ENCODE results near the gene LUZP2. TPM values are rescaled to one million over a fixed set of nuclear protein-coding genes. Genes with fewer than 3 reads are reported as not detected.
A peak's percentile ranks its signal among the peaks of the same experiment; 100 is the strongest.

The LUZP2 gene
- total RNA-seq, 1 donor from 2014 or later: 0.33 TPM

- Histone ChIP-seq H3K27me3 (ENCODE audit: control insufficient read depth, insufficient read depth, low read length) (no peaks in the 10 kb centered on the region), H3K36me3 (ENCODE audit: control insufficient read depth, insufficient read depth, low read length) (no peaks in the 10 kb centered on the region), H3K4me3 (ENCODE audit: low read depth, low read length) (no peak overlapping the region)
- TF ChIP-seq CTCF (IDR thresholded peaks at IDR 0.05; ENCODE audit: insufficient read depth, low read length, poor library complexity, severe bottlenecking): no peak
- no peak for DNase-seq (ENCODE audit: low read depth)
Observed at GRCh38 chr11:24567380-24567779, 70.5 kb downstream of the LUZP2 start.

- Histone ChIP-seq H3K36me3 (ENCODE audit: control insufficient read depth, insufficient read depth, low read length) (no peaks in the 10 kb centered on the region), H3K27me3 (ENCODE audit: control insufficient read depth, insufficient read depth, low read length) (no peaks in the 10 kb centered on the region), H3K4me3 (ENCODE audit: low read depth, low read length) (no peak overlapping the region)
- TF ChIP-seq CTCF (IDR thresholded peaks at IDR 0.05; ENCODE audit: insufficient read depth, low read length, poor library complexity, severe bottlenecking): no peak
- DNase-seq (ENCODE audit: low read depth): no peak
Observed at GRCh38 chr11:24572376-24572775, 75.5 kb downstream of the LUZP2 start.

GRCh38 chr11:24574461-24574860, 77.6 kb downstream of the LUZP2 start:
- Histone ChIP-seq H3K36me3 (ENCODE audit: control insufficient read depth, insufficient read depth, low read length) (no peaks in the 10 kb centered on the region), H3K4me3 (ENCODE audit: low read depth, low read length) (no peak overlapping the region), H3K27me3 (ENCODE audit: control insufficient read depth, insufficient read depth, low read length) (no peaks in the 10 kb centered on the region)
- no peak for DNase-seq (ENCODE audit: low read depth)
- TF ChIP-seq CTCF (IDR thresholded peaks at IDR 0.05; ENCODE audit: insufficient read depth, low read length, poor library complexity, severe bottlenecking): no peak

- H3K4me3 ChIP-seq (ENCODE audit: low read depth, low read length): no peak overlapping the region
- H3K27me3 ChIP-seq (ENCODE audit: control insufficient read depth, insufficient read depth, low read length): no peaks in the 10 kb centered on the region
- no peaks in the 10 kb centered on the region for H3K36me3 ChIP-seq (ENCODE audit: control insufficient read depth, insufficient read depth, low read length)
- no peak for DNase-seq (ENCODE audit: low read depth)
- no peak for TF ChIP-seq CTCF (IDR thresholded peaks at IDR 0.05; ENCODE audit: insufficient read depth, low read length, poor library complexity, severe bottlenecking)
Observed at GRCh38 chr11:24575392-24575791, 78.5 kb downstream of the LUZP2 start.

- no peaks in the 10 kb centered on the region for H3K27me3 ChIP-seq (ENCODE audit: control insufficient read depth, insufficient read depth, low read length)
- peak; percentile 32 for DNase-seq (ENCODE audit: low read depth)
- H3K4me3 ChIP-seq (ENCODE audit: low read depth, low read length): no peak overlapping the region
- TF ChIP-seq CTCF (IDR thresholded peaks at IDR 0.05; ENCODE audit: insufficient read depth, low read length, poor library complexity, severe bottlenecking): no peak
- H3K36me3 ChIP-seq (ENCODE audit: control insufficient read depth, insufficient read depth, low read length): no peaks in the 10 kb centered on the region
Observed at GRCh38 chr11:24585192-24585591, 88.3 kb downstream of the LUZP2 start.

- DNase-seq (ENCODE audit: low read depth): no peak
- Histone ChIP-seq H3K27me3 (ENCODE audit: control insufficient read depth, insufficient read depth, low read length) (no peaks in the 10 kb centered on the region), H3K4me3 (ENCODE audit: low read depth, low read length) (no peak overlapping the region), H3K36me3 (ENCODE audit: control insufficient read depth, insufficient read depth, low read length) (no peaks in the 10 kb centered on the region)
- TF ChIP-seq CTCF (IDR thresholded peaks at IDR 0.05; ENCODE audit: insufficient read depth, low read length, poor library complexity, severe bottlenecking): no peak
Observed at GRCh38 chr11:24587635-24588034, 90.8 kb downstream of the LUZP2 start.

Data from kidney epithelial cell (primary cell).